ENCODE results near the gene BCAM.
"Not testable (repeated sequence)": the region's sequence is repeated elsewhere in the genome, so short reads cannot be mapped to it uniquely, and the experiment has no call there.

The BCAM gene

DNA sequence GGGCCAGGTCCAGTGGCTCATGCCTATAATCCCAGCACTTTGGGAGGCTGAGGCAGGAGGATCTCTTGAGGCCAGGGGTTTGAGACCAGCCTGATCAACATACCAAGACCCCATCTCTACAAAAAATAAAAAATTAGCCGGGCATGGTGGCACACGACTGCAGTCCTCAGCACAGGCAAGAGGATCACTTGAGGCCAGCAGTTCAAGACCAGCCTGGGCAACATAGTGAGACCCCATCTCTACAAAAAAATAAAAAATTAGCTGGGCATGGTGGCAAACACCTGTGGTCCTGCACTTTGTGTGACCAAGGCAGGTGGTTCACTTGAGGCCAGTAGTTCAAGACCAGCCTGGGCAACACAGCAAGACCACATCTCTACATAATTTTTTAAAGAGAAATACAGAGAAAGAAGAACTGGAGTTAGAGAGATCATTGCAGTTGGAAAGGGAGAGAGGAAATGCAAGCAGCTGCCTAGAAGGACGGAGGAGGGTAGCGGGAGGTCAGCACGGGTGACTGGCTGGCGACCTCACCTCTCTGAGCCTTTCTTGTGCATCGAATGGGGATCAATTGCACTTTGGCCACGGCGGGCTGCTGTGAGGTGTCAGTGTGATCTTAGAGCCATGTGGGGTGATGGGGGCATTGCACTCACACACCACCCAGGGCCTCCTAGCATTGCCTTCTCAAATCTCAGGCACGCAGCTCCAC, 13.9 kb downstream of the BCAM start:
- Histone ChIP-seq H3K79me2 (ENCODE audit: control insufficient read depth, low read length) (no peaks in the 10 kb centered on the region), H3F3A (ENCODE audit: control insufficient read depth, insufficient read depth) (no peaks in the 10 kb centered on the region), H3K4me2 (ENCODE audit: low read length) (no peak overlapping the region), H3K9me2 (replicated peaks; ENCODE audit: control insufficient read depth, low read length) (no peaks in the 10 kb centered on the region), H4K20me1 (ENCODE audit: control insufficient read depth, insufficient read depth, low read depth, low read length) (no peaks in the 10 kb centered on the region), H3K4me1 (ENCODE audit: control insufficient read depth, low read length) (no peaks in the 10 kb centered on the region), H3K36me3 (ENCODE audit: control insufficient read depth, low read length) (no peaks in the 10 kb centered on the region), H3K9me3 (ENCODE audit: control insufficient read depth, insufficient read depth, low read length) (no peaks in the 10 kb centered on the region), H3K27me3 (ENCODE audit: control insufficient read depth, low read length) (peaks cover 2% of the 10 kb centered on the region; the same call in 1 of the 2 replicates), H3K4me3 (ENCODE audit: low read length) (no peak overlapping the region), H3K27ac (ENCODE audit: low read depth, low read length) (no peak overlapping the region)
- TF ChIP-seq EZH2phosphoT487 (IDR thresholded peaks at IDR 0.05; ENCODE audit: borderline replicate concordance, low read length): no peak

- Histone ChIP-seq H3K9me3 (ENCODE audit: control insufficient read depth, insufficient read depth, low read length) (no peaks in the 10 kb centered on the region), H3K9me2 (replicated peaks; ENCODE audit: control insufficient read depth, low read length) (no peaks in the 10 kb centered on the region), H3K4me3 (ENCODE audit: low read length) (no peak overlapping the region), H4K20me1 (ENCODE audit: control insufficient read depth, insufficient read depth, low read depth, low read length) (no peaks in the 10 kb centered on the region), H3K27ac (ENCODE audit: low read depth, low read length) (no peak overlapping the region), H3K27me3 (ENCODE audit: control insufficient read depth, low read length) (peaks cover 2% of the 10 kb centered on the region; the same call in 1 of the 2 replicates), H3K36me3 (ENCODE audit: control insufficient read depth, low read length) (no peaks in the 10 kb centered on the region), H3K4me1 (ENCODE audit: control insufficient read depth, low read length) (no peaks in the 10 kb centered on the region), H3F3A (ENCODE audit: control insufficient read depth, insufficient read depth) (no peaks in the 10 kb centered on the region), H3K4me2 (ENCODE audit: low read length) (no peak overlapping the region), H3K79me2 (ENCODE audit: control insufficient read depth, low read length) (no peaks in the 10 kb centered on the region)
- TF ChIP-seq, protein P1, sequence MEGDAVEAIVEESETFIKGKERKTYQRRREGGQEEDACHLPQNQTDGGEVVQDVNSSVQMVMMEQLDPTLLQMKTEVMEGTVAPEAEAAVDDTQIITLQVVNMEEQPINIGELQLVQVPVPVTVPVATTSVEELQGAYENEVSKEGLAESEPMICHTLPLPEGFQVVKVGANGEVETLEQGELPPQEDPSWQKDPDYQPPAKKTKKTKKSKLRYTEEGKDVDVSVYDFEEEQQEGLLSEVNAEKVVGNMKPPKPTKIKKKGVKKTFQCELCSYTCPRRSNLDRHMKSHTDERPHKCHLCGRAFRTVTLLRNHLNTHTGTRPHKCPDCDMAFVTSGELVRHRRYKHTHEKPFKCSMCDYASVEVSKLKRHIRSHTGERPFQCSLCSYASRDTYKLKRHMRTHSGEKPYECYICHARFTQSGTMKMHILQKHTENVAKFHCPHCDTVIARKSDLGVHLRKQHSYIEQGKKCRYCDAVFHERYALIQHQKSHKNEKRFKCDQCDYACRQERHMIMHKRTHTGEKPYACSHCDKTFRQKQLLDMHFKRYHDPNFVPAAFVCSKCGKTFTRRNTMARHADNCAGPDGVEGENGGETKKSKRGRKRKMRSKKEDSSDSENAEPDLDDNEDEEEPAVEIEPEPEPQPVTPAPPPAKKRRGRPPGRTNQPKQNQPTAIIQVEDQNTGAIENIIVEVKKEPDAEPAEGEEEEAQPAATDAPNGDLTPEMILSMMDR (IDR thresholded peaks at IDR 0.05; ENCODE audit: low read depth, low read length, poor library complexity, severe bottlenecking): no peak
- no peak for TF ChIP-seq EZH2phosphoT487 (IDR thresholded peaks at IDR 0.05; ENCODE audit: borderline replicate concordance, low read length)
Measured at GRCh38 chr19:44823373-44823698, 14.4 kb downstream of the BCAM start.

GRCh38 chr19:44824761-44825160, 15.9 kb downstream of the BCAM start:
- H3K4me2 ChIP-seq (ENCODE audit: low read length): no peak overlapping the region
- no peaks in the 10 kb centered on the region for H4K20me1 ChIP-seq (ENCODE audit: control insufficient read depth, insufficient read depth, low read depth, low read length)
- no peak for TF ChIP-seq EZH2phosphoT487 (IDR thresholded peaks at IDR 0.05; ENCODE audit: borderline replicate concordance, low read length)
- TF ChIP-seq, protein P1 (IDR thresholded peaks at IDR 0.05; ENCODE audit: low read depth, low read length, poor library complexity, severe bottlenecking): no peak
- no peaks in the 10 kb centered on the region for H3F3A ChIP-seq (ENCODE audit: control insufficient read depth, insufficient read depth)
- H3K79me2 ChIP-seq (ENCODE audit: control insufficient read depth, low read length): no peaks in the 10 kb centered on the region
- H3K4me3 ChIP-seq (ENCODE audit: low read length): no peak overlapping the region
- no peaks in the 10 kb centered on the region for H3K9me3 ChIP-seq (ENCODE audit: control insufficient read depth, insufficient read depth, low read length)
- no peaks in the 10 kb centered on the region for H3K36me3 ChIP-seq (ENCODE audit: control insufficient read depth, low read length)
- peaks cover 2% of the 10 kb centered on the region; the same call in 1 of the 2 replicates for H3K27me3 ChIP-seq (ENCODE audit: control insufficient read depth, low read length)
- H3K27ac ChIP-seq (ENCODE audit: low read depth, low read length): no peak overlapping the region
- no peaks in the 10 kb centered on the region for H3K9me2 ChIP-seq (replicated peaks; ENCODE audit: control insufficient read depth, low read length)
- no peaks in the 10 kb centered on the region for H3K4me1 ChIP-seq (ENCODE audit: control insufficient read depth, low read length)

GRCh38 chr19:44832875-44833274, 24.0 kb downstream of the BCAM start:
- not testable (repeated sequence) for H3K4me1 ChIP-seq (ENCODE audit: control insufficient read depth, low read length); H3K27ac ChIP-seq (ENCODE audit: low read depth, low read length); H3K4me2 ChIP-seq (ENCODE audit: low read length); H3K9me3 ChIP-seq (ENCODE audit: control insufficient read depth, insufficient read depth, low read length); H3K27me3 ChIP-seq (ENCODE audit: control insufficient read depth, low read length); H3K9me2 ChIP-seq (replicated peaks; ENCODE audit: control insufficient read depth, low read length); H3K4me3 ChIP-seq (ENCODE audit: low read length); H3K79me2 ChIP-seq (ENCODE audit: control insufficient read depth, low read length); H3K36me3 ChIP-seq (ENCODE audit: control insufficient read depth, low read length); H3F3A ChIP-seq (ENCODE audit: control insufficient read depth, insufficient read depth); H4K20me1 ChIP-seq (ENCODE audit: control insufficient read depth, insufficient read depth, low read depth, low read length)

- H3K27me3 ChIP-seq (ENCODE audit: control insufficient read depth, low read length); H3K9me3 ChIP-seq (ENCODE audit: control insufficient read depth, insufficient read depth, low read length); H3K36me3 ChIP-seq (ENCODE audit: control insufficient read depth, low read length); H3K79me2 ChIP-seq (ENCODE audit: control insufficient read depth, low read length); H3K4me1 ChIP-seq (ENCODE audit: control insufficient read depth, low read length); H3K4me3 ChIP-seq (ENCODE audit: low read length); H3K4me2 ChIP-seq (ENCODE audit: low read length); H3K27ac ChIP-seq (ENCODE audit: low read depth, low read length); H3F3A ChIP-seq (ENCODE audit: control insufficient read depth, insufficient read depth); H4K20me1 ChIP-seq (ENCODE audit: control insufficient read depth, insufficient read depth, low read depth, low read length); H3K9me2 ChIP-seq (replicated peaks; ENCODE audit: control insufficient read depth, low read length): not testable (repeated sequence)
Measured at GRCh38 chr19:44834399-44834798, 25.5 kb downstream of the BCAM start.
